H7 (cell line): ENCODE data around the gene MB. TPM values are rescaled to one million over a fixed set of nuclear protein-coding genes. Genes with fewer than 3 reads are reported as not detected.

Experiments
- DNase-seq: peaks from one replicate; pipeline ENCODE4 v3.0.0; 2012
- H3K27me3 ChIP-seq: 2 replicates; pipeline ENCODE4 v1.6.0; 2011; ENCODE audit warnings: mild to moderate bottlenecking, low read length; ENCODE audit not compliant: control insufficient read depth, insufficient read depth
- H3K36me3 ChIP-seq: replicated peaks from 2 replicates; pipeline ENCODE4 v1.5.1; 2011; ENCODE audit warnings: low read length; ENCODE audit not compliant: control insufficient read depth, insufficient read depth
- H3K4me3 ChIP-seq: 2 replicates; pipeline ENCODE4 v1.5.1; 2011; ENCODE audit warnings: low read depth, mild to moderate bottlenecking, control low read depth, low read length, moderate library complexity; ENCODE audit not compliant: insufficient read depth
- total RNA-seq: library from RNA; depleted of rRNA; stranded (reverse); fragments of >200 nt; shearing (Covaris generic); gene quantifications from 2 replicates; pipeline ENCODE4 v1.2.3, GENCODE V29; 2014

Gene MB
- total RNA-seq, 1 experiment from 2014 or later: 0.35 TPM

- no peak for DNase-seq
- H3K27me3 ChIP-seq: no peaks in the 10 kb centered on the region
- no peaks in the 10 kb centered on the region for H3K36me3 ChIP-seq
- no peak overlapping the region for H3K4me3 ChIP-seq
These were observed 29.7 kb downstream of the MB start for GRCh38 chr22:35587447-35587870.

GRCh38 chr22:35586771-35587170, 30.4 kb downstream of the MB start:
- H3K27me3 ChIP-seq: no peaks in the 10 kb centered on the region
- H3K36me3 ChIP-seq: no peaks in the 10 kb centered on the region
- DNase-seq: no peak

GRCh38 chr22:35582861-35583670, 34.1 kb downstream of the MB start:
- Histone ChIP-seq H3K4me3 (no peak overlapping the region), H3K36me3 (no peaks in the 10 kb centered on the region)

More at GRCh38 chr22:35586771-35587170, 30.4 kb downstream of the MB start:
- no peak overlapping the region for H3K4me3 ChIP-seq

GRCh38 chr22:35582218-35582860, 34.8 kb downstream of the MB start:
- H3K27me3 ChIP-seq: no peaks in the 10 kb centered on the region
- no peak for DNase-seq
- H3K36me3 ChIP-seq: no peaks in the 10 kb centered on the region
- H3K4me3 ChIP-seq: no peak overlapping the region

More at GRCh38 chr22:35582861-35583670, 34.1 kb downstream of the MB start:
- no peaks in the 10 kb centered on the region for H3K27me3 ChIP-seq
- peak; percentile 95 for DNase-seq

- H3K27me3 ChIP-seq: no peaks in the 10 kb centered on the region
- H3K4me3 ChIP-seq: no peak overlapping the region
- no peaks in the 10 kb centered on the region for H3K36me3 ChIP-seq
- DNase-seq: no peak
These were observed 36.1 kb downstream of the MB start for GRCh38 chr22:35581023-35581413.

GRCh38 chr22:35580351-35581022, 36.6 kb downstream of the MB start:
- Histone ChIP-seq H3K27me3 (no peaks in the 10 kb centered on the region), H3K4me3 (no peak overlapping the region), H3K36me3 (no peaks in the 10 kb centered on the region)
- no peak for DNase-seq

- Histone ChIP-seq H3K36me3 (no peaks in the 10 kb centered on the region), H3K27me3 (no peaks in the 10 kb centered on the region), H3K4me3 (no peak overlapping the region)
- no peak for DNase-seq
These were observed 38.1 kb downstream of the MB start for GRCh38 chr22:35578836-35579575.

- Histone ChIP-seq H3K27me3 (no peaks in the 10 kb centered on the region), H3K36me3 (no peaks in the 10 kb centered on the region), H3K4me3 (no peak overlapping the region)
- DNase-seq: no peak
These were observed 39.1 kb downstream of the MB start for GRCh38 chr22:35577799-35578659.

GRCh38 chr22:35576671-35577070, 40.5 kb downstream of the MB start:
- DNase-seq: no peak
- H3K27me3 ChIP-seq: no peaks in the 10 kb centered on the region

GRCh38 chr22:35575116-35575748, 41.9 kb downstream of the MB start:
- Histone ChIP-seq H3K4me3 (no peak overlapping the region), H3K27me3 (no peaks in the 10 kb centered on the region), H3K36me3 (no peaks in the 10 kb centered on the region)
- DNase-seq: peak; percentile 54

More at GRCh38 chr22:35576671-35577070, 40.5 kb downstream of the MB start:
- no peaks in the 10 kb centered on the region for H3K36me3 ChIP-seq
- H3K4me3 ChIP-seq: no peak overlapping the region

- Histone ChIP-seq H3K36me3 (no peaks in the 10 kb centered on the region), H3K27me3 (no peaks in the 10 kb centered on the region), H3K4me3 (no peak overlapping the region)
- DNase-seq: no peak
These were observed 44.6 kb downstream of the MB start for GRCh38 chr22:35572556-35572955.

GRCh38 chr22:35570686-35571194, 46.4 kb downstream of the MB start:
- Histone ChIP-seq H3K4me3 (no peak overlapping the region), H3K36me3 (no peaks in the 10 kb centered on the region), H3K27me3 (no peaks in the 10 kb centered on the region)
- DNase-seq: no peak

GRCh38 chr22:35569916-35570315, 47.2 kb downstream of the MB start:
- no peaks in the 10 kb centered on the region for H3K27me3 ChIP-seq
- no peaks in the 10 kb centered on the region for H3K36me3 ChIP-seq
- no peak overlapping the region for H3K4me3 ChIP-seq
- DNase-seq: no peak
